PC-3 (cell line): Measurements from ENCODE around the gene DNM1. TPM values are rescaled to one million over a fixed set of nuclear protein-coding genes. Genes with fewer than 3 reads are reported as not detected.
"Not testable (repeated sequence)": the region's sequence is repeated elsewhere in the genome, so short reads cannot be mapped to it uniquely, and the experiment has no call there.

ENCODE experiments used
- ATAC-seq: fragments of 200-7000 bp; cut with Tn5 transposase; 2 replicates; pipeline ENCODE4 v1.9.1; 2020; ENCODE audit warnings: mild to moderate bottlenecking, moderate library complexity
- BruUV-seq: library from RNA; stranded (reverse); fragments of 400-500 nt; replicated peaks from 2 replicates; lab custom pipeline; 2021; lab: Mats Ljungman, UMichigan
- CTCF ChIA-PET: fragments of 300-600 bp; sonication (Branson Sonifier 250); formaldehyde crosslinking; loops from one replicate; lab custom pipeline; 2022; ENCODE audit warnings: antibody characterized with exemption; lab: Charles Lee
- POLR2A ChIA-PET: fragments of 300-600 bp; sonication (Branson Sonifier 250); formaldehyde crosslinking; loops from one replicate; lab custom pipeline; 2022; ENCODE audit warnings: antibody characterized with exemption; ENCODE audit not compliant: unreplicated experiment; lab: Charles Lee
- DNase-seq: peaks from one replicate; pipeline ENCODE4 v3.0.0-alpha.2; 2015
- H2AFZ ChIP-seq: fragments of 300-600 bp; sonication (generic); 2 replicates; pipeline ENCODE4 v1.6.0; 2016; ENCODE audit warnings: antibody characterized with exemption, low read length
- H3F3A ChIP-seq: fragments of 300-600 bp; sonication (generic); one replicate; pipeline ENCODE4 v1.6.0; 2017; ENCODE audit warnings: antibody characterized with exemption, low read length, control low read depth, mild to moderate bottlenecking; ENCODE audit not compliant: unreplicated experiment
- H3K27ac ChIP-seq: fragments of 300-600 bp; sonication (generic); 2 replicates; pipeline ENCODE4 v1.5.1; 2016; ENCODE audit warnings: mild to moderate bottlenecking, low read length
- H3K27me3 ChIP-seq: fragments of 300-600 bp; sonication (generic); 2 replicates; pipeline ENCODE4 v1.6.1; 2016; ENCODE audit warnings: low read length, mixed read lengths
- H3K36me3 ChIP-seq: fragments of 300-600 bp; sonication (generic); 2 replicates; pipeline ENCODE4 v1.6.1; 2016; ENCODE audit warnings: low read depth, mixed run types, low read length, mixed read lengths
- H3K4me1 ChIP-seq: fragments of 300-600 bp; sonication (generic); 2 replicates; pipeline ENCODE4 v1.5.1; 2016; ENCODE audit warnings: low read length; ENCODE audit not compliant: insufficient read depth
- H3K4me2 ChIP-seq: fragments of 300-600 bp; sonication (generic); 2 replicates; pipeline ENCODE4 v1.6.0; 2016; ENCODE audit warnings: low read length
- H3K4me3 ChIP-seq: fragments of 300-600 bp; sonication (generic); 2 replicates; pipeline ENCODE4 v1.5.1; 2016; ENCODE audit warnings: mild to moderate bottlenecking, low read length, mixed read lengths
- H3K79me2 ChIP-seq: fragments of 300-600 bp; sonication (generic); 2 replicates; pipeline ENCODE4 v1.6.1; 2017; ENCODE audit warnings: low read length, mixed read lengths
- H3K9ac ChIP-seq: fragments of 300-600 bp; sonication (generic); 2 replicates; pipeline ENCODE4 v1.6.0; 2016; ENCODE audit warnings: mild to moderate bottlenecking, low read length
- H3K9me2 ChIP-seq: fragments of 300-600 bp; sonication (generic); replicated peaks from 2 replicates; pipeline ENCODE4 v1.6.1; 2016; ENCODE audit warnings: mixed run types, low read length, mixed read lengths
- H3K9me3 ChIP-seq: fragments of 300-600 bp; sonication (generic); 2 replicates; pipeline ENCODE4 v1.6.1; 2016; ENCODE audit warnings: low read length, mixed read lengths
- H4K20me1 ChIP-seq: fragments of 300-600 bp; sonication (generic); 2 replicates; pipeline ENCODE4 v1.6.1; 2016; ENCODE audit warnings: low read length, mixed read lengths
- CTCF ChIP-seq: fragments of 300-600 bp; sonication (generic); conservative IDR thresholded peaks from 2 replicates; pipeline ENCODE4 v1.5.1; 2017; ENCODE audit warnings: antibody characterized with exemption, low read depth, mild to moderate bottlenecking, low read length
- EZH2 ChIP-seq: fragments of 300-600 bp; sonication (generic); IDR thresholded peaks from one replicate; pipeline ENCODE4 v1.6.1; 2017; ENCODE audit warnings: antibody characterized with exemption, mild to moderate bottlenecking, low read length; ENCODE audit not compliant: unreplicated experiment
- EZH2phosphoT487 ChIP-seq: fragments of 300-600 bp; sonication (generic); IDR thresholded peaks from 2 replicates; pipeline ENCODE4 v1.6.1; 2018; ENCODE audit warnings: mild to moderate bottlenecking, antibody characterized with exemption, low read length, borderline replicate concordance
- intact Hi-C: fragments of 100-400 bp; cut with micrococcal nuclease; formaldehyde crosslinking; loops from 2 replicates; pipeline ENCODE4 v1.9.0; 2023
- total RNA-seq: library from RNA; depleted of rRNA; stranded (reverse); fragments of >200 nt; gene quantifications from 2 replicates; pipeline ENCODE4 v1.2.3, GENCODE V29; 2014

The DNM1 gene
- total RNA-seq, 1 experiment from 2014 or later, result 24.1 TPM

GRCh38 chr9:128180001-128180400 is 23.2 kb upstream of the DNM1 start:
- H3K4me2 ChIP-seq, result no peak overlapping the region
- no peaks in the 10 kb centered on the region for H3K9me2 ChIP-seq
- no peak for DNase-seq
- ChIA-PET CTCF (no interaction called here), POLR2A (no interaction called here)
- ATAC-seq, result no peak
- no peak overlapping the region for H3K27ac ChIP-seq
- peaks cover 4% of the 10 kb centered on the region for H3K36me3 ChIP-seq
- H3K9ac ChIP-seq, result no peak overlapping the region
- no TSS peak for BruUV-seq
- H2AFZ ChIP-seq, result no peak overlapping the region
- no peaks in the 10 kb centered on the region for H3K4me1 ChIP-seq
- H3K4me3 ChIP-seq, result no peak overlapping the region
- TF ChIP-seq EZH2phosphoT487, result no peak
- TF ChIP-seq EZH2, result no peak
- no peak for TF ChIP-seq CTCF
- H3K9me3 ChIP-seq, result no peaks in the 10 kb centered on the region
- no peaks in the 10 kb centered on the region for H3K79me2 ChIP-seq
- H3K27me3 ChIP-seq, result no peaks in the 10 kb centered on the region
- no peaks in the 10 kb centered on the region for H4K20me1 ChIP-seq
- H3F3A ChIP-seq, result no peaks in the 10 kb centered on the region
- intact Hi-C loops, result no loop called here

GRCh38 chr9:128180447-128180846 is 22.7 kb upstream of the DNM1 start:
- intact Hi-C loops, result no loop called here
- no TSS peak for BruUV-seq
- Histone ChIP-seq H3K9me2 (no peaks in the 10 kb centered on the region), H3F3A (no peaks in the 10 kb centered on the region), H3K27me3 (no peaks in the 10 kb centered on the region), H3K36me3 (peaks cover 4% of the 10 kb centered on the region), H3K9me3 (no peaks in the 10 kb centered on the region), H3K4me2 (no peak overlapping the region), H3K9ac (no peak overlapping the region), H2AFZ (no peak overlapping the region), H4K20me1 (no peaks in the 10 kb centered on the region), H3K4me3 (no peak overlapping the region), H3K27ac (no peak overlapping the region), H3K4me1 (no peaks in the 10 kb centered on the region), H3K79me2 (no peaks in the 10 kb centered on the region)
- no peak for TF ChIP-seq EZH2
- no peak for TF ChIP-seq EZH2phosphoT487
- TF ChIP-seq CTCF, result no peak
- POLR2A ChIA-PET, result no interaction called here
- ATAC-seq, result no peak
- DNase-seq, result no peak
- CTCF ChIA-PET, result no interaction called here

- H4K20me1 ChIP-seq, H2AFZ ChIP-seq, H3F3A ChIP-seq, H3K27me3 ChIP-seq, H3K4me2 ChIP-seq, ATAC-seq, H3K9me3 ChIP-seq, H3K9me2 ChIP-seq, DNase-seq, CTCF ChIA-PET, intact Hi-C loops, H3K27ac ChIP-seq, BruUV-seq, H3K4me1 ChIP-seq, POLR2A ChIA-PET, H3K4me3 ChIP-seq, H3K9ac ChIP-seq, H3K36me3 ChIP-seq, H3K79me2 ChIP-seq: not testable (repeated sequence)
These were observed 21.7 kb upstream of the DNM1 start for GRCh38 chr9:128181480-128181879.
